ENCODE measurements around the gene ALK.

Gene ALK

GRCh38 chr2:29741132-29741531 is 180.3 kb downstream of the ALK start:
- H3K9me3 ChIP-seq (ENCODE audit: control insufficient read depth, insufficient read depth, low read depth, low read length), result no peaks in the 10 kb centered on the region
- no peak overlapping the region for H3K9ac ChIP-seq (ENCODE audit: low read length)
- H3K27ac ChIP-seq (ENCODE audit: low read depth, low read length), result no peak overlapping the region
- no peaks in the 10 kb centered on the region for H3K27me3 ChIP-seq (ENCODE audit: control insufficient read depth, insufficient read depth, low read length)
- H3K4me1 ChIP-seq (ENCODE audit: control insufficient read depth, insufficient read depth, low read length), result no peaks in the 10 kb centered on the region
- no peaks in the 10 kb centered on the region for H3K36me3 ChIP-seq (ENCODE audit: control insufficient read depth, insufficient read depth, low read length)
- no peak overlapping the region for H3K4me3 ChIP-seq (ENCODE audit: low read depth, low read length)

- Histone ChIP-seq H3K4me1 (ENCODE audit: control insufficient read depth, insufficient read depth, low read length) (no peaks in the 10 kb centered on the region), H3K27ac (ENCODE audit: low read depth, low read length) (no peak overlapping the region), H3K27me3 (ENCODE audit: control insufficient read depth, insufficient read depth, low read length) (no peaks in the 10 kb centered on the region), H3K4me3 (ENCODE audit: low read depth, low read length) (no peak overlapping the region), H3K36me3 (ENCODE audit: control insufficient read depth, insufficient read depth, low read length) (no peaks in the 10 kb centered on the region), H3K9me3 (ENCODE audit: control insufficient read depth, insufficient read depth, low read depth, low read length) (no peaks in the 10 kb centered on the region), H3K9ac (ENCODE audit: low read length) (no peak overlapping the region)
These were observed 187.4 kb downstream of the ALK start for GRCh38 chr2:29733965-29734364.

- no peak overlapping the region for H3K27ac ChIP-seq (ENCODE audit: low read depth, low read length)
- H3K27me3 ChIP-seq (ENCODE audit: control insufficient read depth, insufficient read depth, low read length), result no peaks in the 10 kb centered on the region
- no peak overlapping the region for H3K9ac ChIP-seq (ENCODE audit: low read length)
- H3K36me3 ChIP-seq (ENCODE audit: control insufficient read depth, insufficient read depth, low read length), result no peaks in the 10 kb centered on the region
- no peak overlapping the region for H3K4me3 ChIP-seq (ENCODE audit: low read depth, low read length)
- H3K9me3 ChIP-seq (ENCODE audit: control insufficient read depth, insufficient read depth, low read depth, low read length), result no peaks in the 10 kb centered on the region
- H3K4me1 ChIP-seq (ENCODE audit: control insufficient read depth, insufficient read depth, low read length), result no peaks in the 10 kb centered on the region
These were observed 188.2 kb downstream of the ALK start for GRCh38 chr2:29733213-29733612.

- no peaks in the 10 kb centered on the region for H3K9me3 ChIP-seq (ENCODE audit: control insufficient read depth, insufficient read depth, low read depth, low read length)
- no peak overlapping the region for H3K9ac ChIP-seq (ENCODE audit: low read length)
- H3K4me3 ChIP-seq (ENCODE audit: low read depth, low read length), result no peak overlapping the region
- no peaks in the 10 kb centered on the region for H3K36me3 ChIP-seq (ENCODE audit: control insufficient read depth, insufficient read depth, low read length)
- H3K4me1 ChIP-seq (ENCODE audit: control insufficient read depth, insufficient read depth, low read length), result no peaks in the 10 kb centered on the region
- H3K27me3 ChIP-seq (ENCODE audit: control insufficient read depth, insufficient read depth, low read length), result no peaks in the 10 kb centered on the region
- H3K27ac ChIP-seq (ENCODE audit: low read depth, low read length), result no peak overlapping the region
These were observed 189.4 kb downstream of the ALK start for GRCh38 chr2:29731948-29732347.

GRCh38 chr2:29729932-29730331 is 191.5 kb downstream of the ALK start:
- no peak overlapping the region for H3K27ac ChIP-seq (ENCODE audit: low read depth, low read length)
- no peaks in the 10 kb centered on the region for H3K4me1 ChIP-seq (ENCODE audit: control insufficient read depth, insufficient read depth, low read length)
- H3K9me3 ChIP-seq (ENCODE audit: control insufficient read depth, insufficient read depth, low read depth, low read length), result no peaks in the 10 kb centered on the region
- no peaks in the 10 kb centered on the region for H3K36me3 ChIP-seq (ENCODE audit: control insufficient read depth, insufficient read depth, low read length)
- H3K27me3 ChIP-seq (ENCODE audit: control insufficient read depth, insufficient read depth, low read length), result no peaks in the 10 kb centered on the region
- no peak overlapping the region for H3K4me3 ChIP-seq (ENCODE audit: low read depth, low read length)
- no peak overlapping the region for H3K9ac ChIP-seq (ENCODE audit: low read length)

GRCh38 chr2:29729401-29729800 is 192.0 kb downstream of the ALK start:
- Histone ChIP-seq H3K9ac (ENCODE audit: low read length) (no peak overlapping the region), H3K4me3 (ENCODE audit: low read depth, low read length) (no peak overlapping the region), H3K4me1 (ENCODE audit: control insufficient read depth, insufficient read depth, low read length) (no peaks in the 10 kb centered on the region), H3K27me3 (ENCODE audit: control insufficient read depth, insufficient read depth, low read length) (no peaks in the 10 kb centered on the region), H3K9me3 (ENCODE audit: control insufficient read depth, insufficient read depth, low read depth, low read length) (no peaks in the 10 kb centered on the region), H3K36me3 (ENCODE audit: control insufficient read depth, insufficient read depth, low read length) (no peaks in the 10 kb centered on the region), H3K27ac (ENCODE audit: low read depth, low read length) (no peak overlapping the region)

- no peaks in the 10 kb centered on the region for H3K36me3 ChIP-seq (ENCODE audit: control insufficient read depth, insufficient read depth, low read length)
- H3K4me1 ChIP-seq (ENCODE audit: control insufficient read depth, insufficient read depth, low read length), result no peaks in the 10 kb centered on the region
These were observed 194.4 kb downstream of the ALK start for GRCh38 chr2:29726976-29727375.

GRCh38 chr2:29725610-29726009 is 195.8 kb downstream of the ALK start:
- H3K27me3 ChIP-seq (ENCODE audit: control insufficient read depth, insufficient read depth, low read length), result no peaks in the 10 kb centered on the region; the same call in 1 of the 2 replicates
- no peak overlapping the region for H3K4me3 ChIP-seq (ENCODE audit: low read depth, low read length)
- no peak overlapping the region for H3K9ac ChIP-seq (ENCODE audit: low read length)
- H3K27ac ChIP-seq (ENCODE audit: low read depth, low read length), result no peak overlapping the region
- no peaks in the 10 kb centered on the region for H3K4me1 ChIP-seq (ENCODE audit: control insufficient read depth, insufficient read depth, low read length)
- H3K9me3 ChIP-seq (ENCODE audit: control insufficient read depth, insufficient read depth, low read depth, low read length), result no peaks in the 10 kb centered on the region
- H3K36me3 ChIP-seq (ENCODE audit: control insufficient read depth, insufficient read depth, low read length), result no peaks in the 10 kb centered on the region

More at GRCh38 chr2:29726976-29727375, 194.4 kb downstream of the ALK start:
- H3K4me3 ChIP-seq (ENCODE audit: low read depth, low read length), result no peak overlapping the region
- H3K9me3 ChIP-seq (ENCODE audit: control insufficient read depth, insufficient read depth, low read depth, low read length), result no peaks in the 10 kb centered on the region
- H3K27ac ChIP-seq (ENCODE audit: low read depth, low read length), result no peak overlapping the region
- H3K9ac ChIP-seq (ENCODE audit: low read length), result no peak overlapping the region
- H3K27me3 ChIP-seq (ENCODE audit: control insufficient read depth, insufficient read depth, low read length), result no peaks in the 10 kb centered on the region

- Histone ChIP-seq H3K27ac (ENCODE audit: low read depth, low read length) (no peak overlapping the region), H3K9me3 (ENCODE audit: control insufficient read depth, insufficient read depth, low read depth, low read length) (no peaks in the 10 kb centered on the region), H3K4me1 (ENCODE audit: control insufficient read depth, insufficient read depth, low read length) (peaks cover 6% of the 10 kb centered on the region), H3K9ac (ENCODE audit: low read length) (no peak overlapping the region), H3K4me3 (ENCODE audit: low read depth, low read length) (no peak overlapping the region), H3K36me3 (ENCODE audit: control insufficient read depth, insufficient read depth, low read length) (no peaks in the 10 kb centered on the region), H3K27me3 (ENCODE audit: control insufficient read depth, insufficient read depth, low read length) (no peaks in the 10 kb centered on the region; the same call in 1 of the 2 replicates)
These were observed 197.1 kb downstream of the ALK start for GRCh38 chr2:29724282-29724681.

- no peak overlapping the region for H3K27ac ChIP-seq (ENCODE audit: low read depth, low read length)
- H3K4me1 ChIP-seq (ENCODE audit: control insufficient read depth, insufficient read depth, low read length), result peaks cover 13% of the 10 kb centered on the region
- H3K27me3 ChIP-seq (ENCODE audit: control insufficient read depth, insufficient read depth, low read length), result no peaks in the 10 kb centered on the region; the same call in 1 of the 2 replicates
These were observed 198.0 kb downstream of the ALK start for GRCh38 chr2:29723255-29724001.

GRCh38 chr2:29719639-29720038 is 201.7 kb downstream of the ALK start:
- Histone ChIP-seq H3K27ac (ENCODE audit: low read depth, low read length) (no peak overlapping the region), H3K36me3 (ENCODE audit: control insufficient read depth, insufficient read depth, low read length) (no peaks in the 10 kb centered on the region), H3K27me3 (ENCODE audit: control insufficient read depth, insufficient read depth, low read length) (no peaks in the 10 kb centered on the region; the same call in 1 of the 2 replicates), H3K9me3 (ENCODE audit: control insufficient read depth, insufficient read depth, low read depth, low read length) (no peaks in the 10 kb centered on the region), H3K4me1 (ENCODE audit: control insufficient read depth, insufficient read depth, low read length) (peaks cover 26% of the 10 kb centered on the region), H3K9ac (ENCODE audit: low read length) (no peak overlapping the region), H3K4me3 (ENCODE audit: low read depth, low read length) (no peak overlapping the region)

More at GRCh38 chr2:29723255-29724001, 198.0 kb downstream of the ALK start:
- Histone ChIP-seq H3K9me3 (ENCODE audit: control insufficient read depth, insufficient read depth, low read depth, low read length) (no peaks in the 10 kb centered on the region), H3K9ac (ENCODE audit: low read length) (no peak overlapping the region), H3K36me3 (ENCODE audit: control insufficient read depth, insufficient read depth, low read length) (no peaks in the 10 kb centered on the region), H3K4me3 (ENCODE audit: low read depth, low read length) (no peak overlapping the region)

Measured in HUES6 (cell line).